DND-41 (cell line): Measurements from ENCODE around the gene OR2W1.

Experiments
- ATAC-seq: fragments of 200-7000 bp; cut with Tn5 transposase; 3 replicates; pipeline ENCODE4 v1.9.1; 2021; ENCODE audit warnings: low read depth; ENCODE audit not compliant: insufficient read depth
- DNase-seq: peaks from one replicate; pipeline ENCODE4 v3.0.0-alpha.2; 2020
- H2AFZ ChIP-seq: 2 replicates; pipeline ENCODE4 v1.6.0; 2012; ENCODE audit warnings: low read depth, low read length
- H3K27ac ChIP-seq: 2 replicates; pipeline ENCODE4 v1.5.1; 2012; ENCODE audit warnings: low read length, inconsistent platforms
- H3K27me3 ChIP-seq: fragments of 200-600 bp; sonication (generic); 2 replicates; pipeline ENCODE4 v1.6.0; 2012; ENCODE audit warnings: low read length, mild to moderate bottlenecking, inconsistent platforms; ENCODE audit not compliant: insufficient read depth, poor library complexity
- H3K36me3 ChIP-seq: 2 replicates; pipeline ENCODE4 v1.5.1; 2012; ENCODE audit warnings: low read length, inconsistent platforms; ENCODE audit not compliant: insufficient read depth
- H3K4me1 ChIP-seq: 2 replicates; pipeline ENCODE4 v1.5.1; 2012; ENCODE audit warnings: mild to moderate bottlenecking, low read length; ENCODE audit not compliant: insufficient read depth
- H3K4me2 ChIP-seq: 2 replicates; pipeline ENCODE4 v1.6.0; 2012; ENCODE audit warnings: mild to moderate bottlenecking, moderate library complexity, low read length, inconsistent platforms; ENCODE audit not compliant: insufficient read depth
- H3K4me3 ChIP-seq, 2 experiments: fragments of 200-600 bp in 1 of 2; shearing (Covaris generic) in 1 of 2; 2 replicates each; pipeline ENCODE4 v1.5.1; 2012 to 2016; ENCODE audit warnings: inconsistent platforms in 2 of 2, low read length in 2 of 2, mild to moderate bottlenecking in 2 of 2, low read depth in 1 of 2, moderate library complexity in 1 of 2
- H3K79me2 ChIP-seq: 2 replicates; pipeline ENCODE4 v1.6.0; 2012; ENCODE audit warnings: low read length, inconsistent platforms; ENCODE audit not compliant: insufficient read depth
- H3K9ac ChIP-seq: 2 replicates; pipeline ENCODE4 v1.6.0; 2012; ENCODE audit warnings: low read depth, mild to moderate bottlenecking, inconsistent platforms, low read length, moderate library complexity
- H3K9me3 ChIP-seq: 2 replicates; pipeline ENCODE4 v1.5.1; 2012; ENCODE audit warnings: low read length, moderate library complexity, mild to moderate bottlenecking, inconsistent platforms; ENCODE audit not compliant: insufficient read depth, severe bottlenecking
- H4K20me1 ChIP-seq: 2 replicates; pipeline ENCODE4 v1.6.0; 2012; ENCODE audit warnings: low read length; ENCODE audit not compliant: insufficient read depth
- CTCF ChIP-seq: IDR thresholded peaks from 2 replicates; pipeline ENCODE4 v1.5.1; 2012; ENCODE audit warnings: borderline replicate concordance, low read length, moderate library complexity, mild to moderate bottlenecking; ENCODE audit not compliant: poor library complexity, severe bottlenecking; ENCODE audit errors: extremely low read depth
- EZH2 ChIP-seq: IDR thresholded peaks from 3 replicates; pipeline ENCODE4 v1.6.1; 2012; ENCODE audit warnings: borderline replicate concordance, low read depth, mild to moderate bottlenecking, moderate library complexity, low read length, inconsistent platforms; ENCODE audit not compliant: severe bottlenecking

Gene OR2W1

GRCh38 chr6:29016559-29017427 lies 28.2 kb downstream of the OR2W1 start:
- Histone ChIP-seq H3K9me3 (no peaks in the 10 kb centered on the region), H3K4me1 (no peaks in the 10 kb centered on the region), H3K4me3 (no peak overlapping the region), H3K36me3 (no peaks in the 10 kb centered on the region), H3K27ac (no peak overlapping the region), H3K79me2 (no peaks in the 10 kb centered on the region), H2AFZ (no peak overlapping the region), H4K20me1 (no peaks in the 10 kb centered on the region), H3K4me2 (no peak overlapping the region), H3K9ac (no peak overlapping the region), H3K27me3 (peaks cover 5% of the 10 kb centered on the region)
- TF ChIP-seq CTCF (peak; percentile 93), EZH2 (no peak)
- ATAC-seq: peak; percentile 90
- peak; percentile 72 for DNase-seq

GRCh38 chr6:29014729-29015608 lies 30.0 kb downstream of the OR2W1 start:
- no peak overlapping the region for H3K4me2 ChIP-seq

GRCh38 chr6:29011276-29011734 lies 33.7 kb downstream of the OR2W1 start:
- H3K27ac ChIP-seq: no peak overlapping the region
- TF ChIP-seq EZH2: no peak
- no peak for TF ChIP-seq CTCF
- no peaks in the 10 kb centered on the region for H3K4me1 ChIP-seq
- H3K9me3 ChIP-seq: no peaks in the 10 kb centered on the region
- no peaks in the 10 kb centered on the region for H4K20me1 ChIP-seq
- no peak overlapping the region for H2AFZ ChIP-seq
- H3K36me3 ChIP-seq: no peaks in the 10 kb centered on the region
- H3K4me3 ChIP-seq: no peak overlapping the region
- peaks cover 15% of the 10 kb centered on the region for H3K27me3 ChIP-seq
- ATAC-seq: no peak
- H3K79me2 ChIP-seq: no peaks in the 10 kb centered on the region
- H3K9ac ChIP-seq: no peak overlapping the region
- DNase-seq: no peak
- H3K4me2 ChIP-seq: no peak overlapping the region

More at GRCh38 chr6:29014729-29015608, 30.0 kb downstream of the OR2W1 start:
- no peak overlapping the region for H3K4me3 ChIP-seq
- no peak for TF ChIP-seq CTCF
- TF ChIP-seq EZH2: no peak
- H4K20me1 ChIP-seq: no peaks in the 10 kb centered on the region
- no peak overlapping the region for H2AFZ ChIP-seq
- no peaks in the 10 kb centered on the region for H3K4me1 ChIP-seq
- H3K9me3 ChIP-seq: no peaks in the 10 kb centered on the region
- no peaks in the 10 kb centered on the region for H3K79me2 ChIP-seq
- no peak overlapping the region for H3K9ac ChIP-seq
- DNase-seq (no peak), ATAC-seq (no peak)
- no peak overlapping the region for H3K27ac ChIP-seq
- no peaks in the 10 kb centered on the region for H3K36me3 ChIP-seq
- H3K27me3 ChIP-seq: peaks cover 9% of the 10 kb centered on the region
